Mucosa of stomach (tissue), 1 donor: Measurements from ENCODE around the gene ELANE.

Source experiments
- H3K27me3 ChIP-seq: one replicate; pipeline ENCODE4 v1.7.0; 2013; ENCODE audit warnings: mild to moderate bottlenecking, low read length; ENCODE audit not compliant: control insufficient read depth, insufficient read depth
- H3K36me3 ChIP-seq: one replicate; pipeline ENCODE4 v1.7.0; 2013; ENCODE audit warnings: low read length; ENCODE audit not compliant: control insufficient read depth, insufficient read depth
- H3K4me1 ChIP-seq: one replicate; pipeline ENCODE4 v1.7.0; 2013; ENCODE audit warnings: mild to moderate bottlenecking, low read length; ENCODE audit not compliant: control insufficient read depth, insufficient read depth
- H3K4me3 ChIP-seq: one replicate; pipeline ENCODE4 v1.7.0; 2013; ENCODE audit warnings: low read length
- H3K9ac ChIP-seq: one replicate; pipeline ENCODE4 v1.7.0; 2013; ENCODE audit warnings: mild to moderate bottlenecking, low read length, moderate library complexity
- H3K9me3 ChIP-seq: one replicate; pipeline ENCODE4 v1.7.0; 2013; ENCODE audit warnings: mild to moderate bottlenecking, low read length, moderate library complexity; ENCODE audit not compliant: control insufficient read depth
- donor health status: Pancreatic carcinoma.

The ELANE gene

GRCh38 chr19:892243-892893 is 40.3 kb downstream of the ELANE start:
- peak overlapping the region; percentile 77 for H3K4me3 ChIP-seq
- H3K9ac ChIP-seq: peak overlapping the region; percentile 96
- peaks cover 5% of the 10 kb centered on the region for H3K4me1 ChIP-seq
- no peaks in the 10 kb centered on the region for H3K36me3 ChIP-seq
- H3K9me3 ChIP-seq: no peaks in the 10 kb centered on the region
- no peaks in the 10 kb centered on the region for H3K27me3 ChIP-seq

DNA sequence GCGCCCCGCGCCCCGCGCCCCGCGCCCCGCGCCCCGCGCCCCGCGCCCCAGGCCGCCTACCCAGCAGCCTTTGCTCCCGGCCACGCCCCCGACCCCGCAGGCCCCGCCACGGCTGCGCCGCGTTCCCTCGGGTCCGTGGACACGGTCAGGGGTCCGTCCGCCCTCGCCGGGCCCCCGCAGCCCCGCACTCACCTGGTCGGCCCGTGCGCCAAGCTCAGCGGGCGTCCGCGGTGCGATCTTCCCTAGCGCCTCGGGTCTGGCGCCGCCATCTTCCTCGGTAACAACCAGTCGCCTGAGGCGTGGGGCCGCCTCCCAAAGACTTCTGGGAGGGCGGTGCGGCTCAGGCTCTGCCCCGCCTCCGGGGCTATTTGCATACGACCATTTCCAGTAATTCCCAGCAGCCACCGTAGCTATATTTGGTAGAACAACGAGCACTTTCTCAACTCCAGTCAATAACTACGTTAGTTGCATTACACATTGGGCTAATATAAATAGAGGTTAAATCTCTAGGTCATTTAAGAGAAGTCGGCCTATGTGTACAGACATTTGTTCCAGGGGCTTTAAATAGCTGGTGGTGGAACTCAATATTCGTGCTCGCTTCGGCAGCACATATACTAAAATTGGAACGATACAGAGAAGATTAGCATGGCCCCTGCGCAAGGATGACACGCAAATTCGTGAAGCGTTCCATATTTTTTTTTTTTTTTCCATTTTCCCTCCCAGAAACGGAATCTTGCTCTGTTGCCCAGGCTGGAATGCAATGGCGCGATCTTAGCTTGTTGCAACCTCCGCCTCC is 41.0 kb downstream of the ELANE start, which contains the start of the genes MED16 and RNU6-9:
Gene MED16, minus strand, starts transcription at position 294 of the 796 bp plus-strand sequence. CDS start 2,056 bp downstream, outside the sequence.
Gene RNU6-9, plus strand, starts transcription at position 591 of the 796 bp plus-strand sequence.
- peak within 1 kb of the TSS; percentile 96 for H3K9ac ChIP-seq
- H3K4me3 ChIP-seq: peak within 1 kb of the TSS; percentile 77
- no peaks in the 10 kb centered on the region for H3K27me3 ChIP-seq
- H3K4me1 ChIP-seq: peaks cover 5% of the 10 kb centered on the region
- no peaks in the 10 kb centered on the region for H3K36me3 ChIP-seq
- H3K9me3 ChIP-seq: no peaks in the 10 kb centered on the region

DNA sequence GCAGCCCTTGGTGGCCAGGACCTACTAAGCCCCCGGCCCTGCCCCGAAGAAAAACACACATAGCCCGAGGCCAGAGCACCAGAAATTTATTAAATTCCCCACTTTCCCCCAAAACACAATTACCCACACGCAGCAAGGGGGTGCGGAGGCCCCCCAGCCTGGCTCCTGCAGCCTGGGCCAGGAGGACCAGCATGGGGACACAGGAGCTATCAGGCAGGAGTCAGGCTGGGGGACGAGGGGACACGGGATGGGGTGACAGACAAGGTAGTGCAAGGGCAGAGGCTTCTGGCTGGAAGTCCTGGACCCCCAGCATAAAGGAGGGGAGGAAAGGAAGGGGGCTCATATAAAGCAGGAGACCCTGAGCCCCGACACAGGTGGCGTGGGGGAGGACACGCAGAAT is 44.3 kb downstream of the ELANE start:
- H3K9ac ChIP-seq: no peak overlapping the region
- no peak overlapping the region for H3K4me3 ChIP-seq
- H3K27me3 ChIP-seq: no peaks in the 10 kb centered on the region
- H3K36me3 ChIP-seq: no peaks in the 10 kb centered on the region
- no peaks in the 10 kb centered on the region for H3K9me3 ChIP-seq
- peaks cover 4% of the 10 kb centered on the region for H3K4me1 ChIP-seq

DNA sequence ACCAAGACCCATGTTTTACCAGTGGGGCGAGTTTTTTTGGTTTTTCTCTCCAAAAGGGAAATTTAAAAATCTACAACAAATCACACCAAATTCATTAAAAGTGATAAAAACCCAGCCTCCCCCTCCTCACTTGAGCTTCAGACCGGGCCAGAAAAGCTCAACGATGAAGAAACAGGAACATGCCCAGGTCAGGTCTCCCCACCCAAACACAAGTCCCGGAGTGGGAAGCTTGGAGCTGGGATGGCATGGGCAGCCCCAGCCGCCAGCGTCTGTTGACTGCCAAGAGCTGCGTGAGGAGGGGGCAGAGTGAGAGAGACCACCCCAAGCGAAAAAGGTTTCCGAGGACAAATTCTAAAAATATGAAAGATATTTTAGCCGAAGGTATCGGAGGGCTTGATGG is 44.9 kb downstream of the ELANE start:
- Histone ChIP-seq H3K4me1 (peaks cover 4% of the 10 kb centered on the region), H3K9me3 (no peaks in the 10 kb centered on the region), H3K27me3 (no peaks in the 10 kb centered on the region), H3K36me3 (no peaks in the 10 kb centered on the region), H3K9ac (no peak overlapping the region), H3K4me3 (no peak overlapping the region)

GRCh38 chr19:897442-898039 is 45.4 kb downstream of the ELANE start:
- H3K27me3 ChIP-seq: no peaks in the 10 kb centered on the region
- H3K4me1 ChIP-seq: peaks cover 4% of the 10 kb centered on the region
- H3K9me3 ChIP-seq: no peaks in the 10 kb centered on the region
- H3K4me3 ChIP-seq: no peak overlapping the region
- no peak overlapping the region for H3K9ac ChIP-seq
- H3K36me3 ChIP-seq: no peaks in the 10 kb centered on the region

DNA sequence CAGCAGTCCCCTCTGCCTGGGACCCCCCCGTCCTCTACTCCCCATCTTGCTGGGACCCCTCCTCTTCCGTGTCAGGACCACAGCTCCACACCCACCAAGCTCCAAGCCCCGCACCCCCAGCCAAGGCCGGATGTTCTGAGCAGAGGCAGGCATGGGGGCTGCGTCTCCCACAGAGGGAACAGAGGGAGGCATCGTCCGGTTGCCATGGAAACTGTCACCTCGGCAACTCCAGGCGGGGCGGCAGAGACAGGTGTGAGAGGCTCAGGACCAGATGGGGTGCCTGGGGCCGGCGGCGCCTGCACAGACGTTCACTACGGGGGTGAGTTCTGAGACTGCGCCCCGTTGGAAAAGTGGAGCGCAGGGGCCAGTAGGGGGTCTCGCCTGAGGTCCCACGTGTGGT is 46.6 kb downstream of the ELANE start:
- peaks cover 9% of the 10 kb centered on the region for H3K4me1 ChIP-seq
- H3K27me3 ChIP-seq: no peaks in the 10 kb centered on the region
- no peak overlapping the region for H3K9ac ChIP-seq
- no peak overlapping the region for H3K4me3 ChIP-seq
- no peaks in the 10 kb centered on the region for H3K36me3 ChIP-seq
- no peaks in the 10 kb centered on the region for H3K9me3 ChIP-seq

DNA sequence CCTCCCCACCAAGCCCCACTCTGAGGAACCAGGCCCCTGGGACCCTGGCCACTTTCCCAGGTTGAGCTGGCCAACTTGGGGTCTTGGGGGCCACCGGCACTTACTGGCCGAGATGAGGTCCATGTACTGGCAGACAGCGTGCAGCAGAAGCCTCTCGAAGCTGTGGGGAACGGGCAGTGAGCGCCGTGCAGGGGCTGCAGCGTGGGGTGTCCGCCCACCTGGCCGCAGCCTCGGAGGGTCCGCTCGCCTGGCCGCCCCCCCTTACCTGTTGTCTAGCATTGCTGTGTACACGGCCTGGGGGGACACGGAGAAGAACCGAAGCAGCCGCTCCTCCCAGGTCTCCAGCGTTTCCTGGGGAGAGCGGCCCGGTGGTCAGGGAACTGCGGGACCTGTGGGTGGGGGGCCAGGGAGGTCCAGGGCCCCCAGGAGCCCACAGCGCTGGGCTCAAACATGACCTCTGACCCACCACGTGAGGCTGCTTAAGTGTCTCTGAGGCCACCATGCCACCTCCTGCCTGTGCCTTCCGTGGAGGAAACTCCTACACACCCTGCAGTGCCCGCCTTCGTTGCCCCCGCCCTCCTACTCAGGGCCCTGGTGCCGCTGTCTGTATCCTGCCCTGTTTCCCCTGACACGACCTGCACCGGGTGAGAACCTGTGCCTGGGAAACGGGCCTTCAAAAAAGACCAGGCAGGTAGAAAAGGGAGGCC is 47.4 kb downstream of the ELANE start:
- Histone ChIP-seq H3K4me3 (no peak overlapping the region), H3K36me3 (no peaks in the 10 kb centered on the region), H3K9ac (no peak overlapping the region), H3K27me3 (no peaks in the 10 kb centered on the region), H3K4me1 (peaks cover 9% of the 10 kb centered on the region), H3K9me3 (no peaks in the 10 kb centered on the region)

DNA sequence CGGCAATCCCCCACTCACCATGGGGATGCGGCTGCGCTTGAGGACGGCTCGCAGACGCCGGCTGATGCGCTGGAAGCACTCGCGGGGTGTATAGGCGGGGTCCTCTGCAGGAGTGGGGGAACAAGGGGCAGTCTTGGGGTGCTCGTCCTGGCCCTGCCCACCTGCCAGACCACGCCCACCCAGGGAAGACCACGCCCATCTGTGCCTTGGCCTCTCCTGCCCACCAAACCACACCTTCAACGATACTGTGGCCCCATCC is 47.9 kb downstream of the ELANE start:
- no peak overlapping the region for H3K9ac ChIP-seq
- H3K4me3 ChIP-seq: no peak overlapping the region
- no peaks in the 10 kb centered on the region for H3K27me3 ChIP-seq
- H3K4me1 ChIP-seq: peaks cover 9% of the 10 kb centered on the region
- no peaks in the 10 kb centered on the region for H3K36me3 ChIP-seq
- H3K9me3 ChIP-seq: no peaks in the 10 kb centered on the region

DNA sequence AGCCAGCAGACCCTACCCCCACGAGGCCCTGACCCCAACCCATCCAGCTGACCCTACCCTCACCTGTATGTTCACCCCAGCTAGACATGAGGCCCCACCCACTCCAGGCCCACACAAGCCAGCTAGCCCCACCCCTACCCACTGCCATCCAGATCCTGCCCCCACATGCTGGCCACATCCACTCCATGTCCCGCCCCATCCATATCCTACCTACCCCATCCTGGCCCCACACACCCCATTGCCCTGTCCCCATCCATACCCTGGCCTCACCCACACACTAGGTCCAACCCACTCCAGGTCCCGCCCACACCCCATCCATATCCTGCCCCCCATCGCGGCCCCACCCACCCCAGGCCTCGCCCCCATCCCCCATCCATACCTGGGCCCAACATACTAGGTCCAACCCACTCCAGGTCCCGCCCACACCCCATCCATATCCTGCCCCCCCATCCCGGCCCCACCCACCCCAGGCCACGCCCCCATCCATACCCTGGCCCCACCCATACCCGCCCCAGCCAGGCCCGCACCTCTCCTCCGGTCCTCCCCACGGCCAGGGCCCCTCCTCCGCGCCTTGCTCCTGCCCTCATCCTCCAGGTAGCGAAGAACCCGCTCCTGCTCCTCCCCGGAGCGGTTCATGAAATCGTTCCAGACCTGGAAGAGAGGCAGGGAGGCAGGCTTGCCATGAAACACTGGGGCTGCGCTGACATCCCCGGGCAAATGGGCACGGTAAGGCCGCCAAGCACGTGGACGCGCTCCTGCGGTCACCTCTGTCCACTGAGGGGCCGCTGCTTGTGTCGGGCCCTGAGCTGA is 48.4 kb downstream of the ELANE start:
- Histone ChIP-seq H3K4me3 (no peak overlapping the region), H3K9me3 (no peaks in the 10 kb centered on the region), H3K27me3 (no peaks in the 10 kb centered on the region), H3K9ac (no peak overlapping the region), H3K36me3 (no peaks in the 10 kb centered on the region), H3K4me1 (peaks cover 9% of the 10 kb centered on the region)

GRCh38 chr19:901216-902092 is 49.4 kb downstream of the ELANE start:
- Histone ChIP-seq H3K36me3 (no peaks in the 10 kb centered on the region), H3K9ac (no peak overlapping the region), H3K4me1 (peaks cover 9% of the 10 kb centered on the region), H3K9me3 (no peaks in the 10 kb centered on the region), H3K4me3 (no peak overlapping the region), H3K27me3 (no peaks in the 10 kb centered on the region)

- H3K27me3 ChIP-seq: no peaks in the 10 kb centered on the region
- no peak overlapping the region for H3K4me3 ChIP-seq
- no peak overlapping the region for H3K9ac ChIP-seq
- H3K4me1 ChIP-seq: peaks cover 9% of the 10 kb centered on the region
- no peaks in the 10 kb centered on the region for H3K36me3 ChIP-seq
- H3K9me3 ChIP-seq: no peaks in the 10 kb centered on the region
Observed at GRCh38 chr19:902093-902370, 49.9 kb downstream of the ELANE start.
